ENCODE measurements around the gene PIAS1. TPM values are rescaled to one million over a fixed set of nuclear protein-coding genes. Genes with fewer than 3 reads are reported as not detected.
"Not testable (repeated sequence)": the region's sequence is repeated elsewhere in the genome, so short reads cannot be mapped to it uniquely, and the experiment has no call there.

The PIAS1 gene
- total RNA-seq, 3 donors from 2014 or later = 16.5 to 20.9 (median 16.7) TPM

- ATAC-seq (no peak), DNase-seq (no peak)
- Mint-ChIP-seq H3K9me3 (no peaks in the 10 kb centered on the region), H3K27me3 (ENCODE audit: low read depth) (no peaks in the 10 kb centered on the region), H3K36me3 (ENCODE audit: insufficient read depth) (no peaks in the 10 kb centered on the region), H3K4me1 (ENCODE audit: low read depth) (peaks cover 21% of the 10 kb centered on the region), H3K4me3 (no peak overlapping the region)
Measured at GRCh38 chr15:68207176-68207935, 153.2 kb downstream of the PIAS1 start.

GRCh38 chr15:68208136-68208535 lies 154.0 kb downstream of the PIAS1 start:
- no peak overlapping the region for H3K4me3 Mint-ChIP-seq
- no peak for DNase-seq
- peaks cover 21% of the 10 kb centered on the region for H3K4me1 Mint-ChIP-seq (ENCODE audit: low read depth)
- no peaks in the 10 kb centered on the region for H3K27me3 Mint-ChIP-seq (ENCODE audit: low read depth)
- H3K9me3 Mint-ChIP-seq = no peaks in the 10 kb centered on the region
- no peak for ATAC-seq
- H3K36me3 Mint-ChIP-seq (ENCODE audit: insufficient read depth) = no peaks in the 10 kb centered on the region

GRCh38 chr15:68208636-68209240 lies 154.6 kb downstream of the PIAS1 start:
- DNase-seq = no peak
- peaks cover 1% of the 10 kb centered on the region for H3K36me3 Mint-ChIP-seq (ENCODE audit: insufficient read depth)
- ATAC-seq = no peak
- no peak overlapping the region for H3K4me3 Mint-ChIP-seq
- H3K4me1 Mint-ChIP-seq (ENCODE audit: low read depth) = peaks cover 21% of the 10 kb centered on the region
- no peaks in the 10 kb centered on the region for H3K27me3 Mint-ChIP-seq (ENCODE audit: low read depth)
- no peaks in the 10 kb centered on the region for H3K9me3 Mint-ChIP-seq

GRCh38 chr15:68209272-68209671 lies 155.2 kb downstream of the PIAS1 start:
- Mint-ChIP-seq H3K36me3 (ENCODE audit: insufficient read depth) (peaks cover 2% of the 10 kb centered on the region), H3K4me1 (ENCODE audit: low read depth) (peaks cover 21% of the 10 kb centered on the region), H3K27me3 (ENCODE audit: low read depth) (no peaks in the 10 kb centered on the region), H3K4me3 (no peak overlapping the region), H3K9me3 (no peaks in the 10 kb centered on the region)
- ATAC-seq = peak in 1 of 2 donors; percentile 3
- DNase-seq = no peak

DNA sequence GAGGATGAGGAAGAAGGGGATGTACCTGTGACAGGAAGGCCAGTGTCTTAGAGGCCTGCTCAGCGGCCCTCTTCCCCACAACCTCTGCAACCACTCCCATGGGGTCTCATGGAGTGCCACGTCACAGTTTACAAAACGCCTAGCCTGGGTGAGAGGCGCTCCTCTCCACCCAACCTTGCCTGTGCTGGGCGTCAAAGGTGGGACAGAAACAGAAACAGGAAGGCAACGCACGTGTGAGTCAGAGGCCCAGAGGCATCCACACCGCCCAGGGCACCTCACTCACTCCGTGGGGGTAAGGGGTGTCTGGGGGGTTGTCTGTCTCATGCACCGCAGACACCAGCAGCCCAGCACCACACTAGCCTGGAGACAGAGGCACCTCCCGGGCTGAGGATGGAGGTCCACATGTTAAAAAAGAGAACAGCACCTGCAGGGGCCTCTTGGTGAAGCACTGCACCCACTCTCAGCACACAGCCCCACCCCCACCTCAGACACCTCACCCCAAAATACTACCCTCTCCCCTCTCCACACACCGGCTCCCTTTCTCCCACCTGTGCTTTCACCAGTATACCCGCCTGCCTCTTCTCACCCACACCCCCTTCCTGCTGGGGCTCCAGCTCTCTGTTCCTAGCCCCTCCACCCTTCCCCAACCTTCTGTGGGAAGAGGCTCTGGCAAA lies 155.8 kb downstream of the PIAS1 start:
- DNase-seq = peak; percentile 44
- Mint-ChIP-seq H3K4me1 (ENCODE audit: low read depth) (peaks cover 21% of the 10 kb centered on the region), H3K4me3 (no peak overlapping the region), H3K27me3 (ENCODE audit: low read depth) (no peaks in the 10 kb centered on the region), H3K9me3 (no peaks in the 10 kb centered on the region), H3K36me3 (ENCODE audit: insufficient read depth) (peaks cover 2% of the 10 kb centered on the region)
- ATAC-seq = peak; percentile 89 to 91

DNA sequence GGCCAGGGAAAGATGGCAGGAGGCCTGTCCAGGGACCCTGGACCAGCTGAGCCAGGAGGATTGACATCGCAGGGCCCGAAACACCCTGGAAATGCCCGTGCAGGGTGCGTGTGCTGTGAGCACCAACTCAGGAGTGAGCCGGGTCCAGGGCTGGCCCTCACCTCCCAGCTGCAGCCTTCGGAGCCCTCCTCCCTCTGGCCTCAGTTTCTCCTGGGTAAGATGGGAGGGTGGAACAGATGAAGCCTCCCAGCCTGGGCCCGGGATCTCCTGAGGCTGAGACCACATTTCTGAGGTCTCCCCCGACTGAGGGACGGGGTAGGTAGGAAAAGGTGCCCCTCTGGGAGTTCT lies 156.3 kb downstream of the PIAS1 start:
- Mint-ChIP-seq H3K4me1 (ENCODE audit: low read depth) (peaks cover 21% of the 10 kb centered on the region), H3K9me3 (no peaks in the 10 kb centered on the region), H3K27me3 (ENCODE audit: low read depth) (no peaks in the 10 kb centered on the region), H3K4me3 (no peak overlapping the region), H3K36me3 (ENCODE audit: insufficient read depth) (peaks cover 2% of the 10 kb centered on the region)
- DNase-seq (no peak), ATAC-seq (no peak)

DNA sequence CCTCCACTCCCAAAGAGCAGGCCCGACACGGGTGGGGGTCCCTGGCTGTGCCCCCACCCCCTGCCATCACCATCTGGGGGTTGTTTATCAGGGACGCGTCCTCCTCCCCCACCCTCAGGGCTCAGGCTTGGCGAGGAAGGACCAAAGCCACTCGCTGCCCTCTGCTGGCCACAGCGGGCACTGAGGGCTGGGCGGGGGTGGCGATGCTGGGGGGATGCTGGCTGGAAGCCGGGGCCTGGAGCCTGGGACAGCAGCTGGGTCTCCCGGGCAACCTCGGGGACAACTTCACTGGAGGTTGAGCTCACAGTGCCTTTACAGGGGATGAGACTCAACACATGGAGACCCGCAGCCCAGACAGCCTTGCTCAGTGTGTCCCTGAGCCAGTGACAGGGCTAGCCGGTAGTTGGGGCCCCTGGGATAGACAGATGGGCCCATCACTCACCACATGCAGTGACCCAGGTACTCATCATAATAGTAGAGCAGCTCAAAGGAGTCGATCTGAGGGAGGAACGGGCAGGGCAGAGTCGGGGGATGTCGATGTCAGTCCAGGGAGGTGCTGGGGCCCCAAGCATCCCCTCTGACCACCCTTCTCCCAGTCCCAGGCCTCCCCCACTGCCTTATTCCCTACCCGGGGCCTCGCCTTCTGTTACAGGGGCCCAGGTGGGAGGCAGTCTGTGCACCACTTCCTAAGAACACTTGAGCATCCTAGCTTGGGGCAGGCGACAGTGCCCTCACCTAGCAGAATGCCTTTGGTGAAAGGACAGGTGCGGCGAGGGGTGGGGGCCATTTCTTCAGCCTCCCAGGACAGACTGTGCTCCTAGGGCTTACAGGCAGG lies 156.9 kb downstream of the PIAS1 start:
- Mint-ChIP-seq H3K36me3 (ENCODE audit: insufficient read depth) (peaks cover 2% of the 10 kb centered on the region), H3K4me1 (ENCODE audit: low read depth) (peaks cover 20% of the 10 kb centered on the region), H3K27me3 (ENCODE audit: low read depth) (no peaks in the 10 kb centered on the region), H3K9me3 (no peaks in the 10 kb centered on the region), H3K4me3 (no peak overlapping the region)
- ATAC-seq (peak; percentile 27 to 55), DNase-seq (peak; percentile 50)

- ATAC-seq (no peak), DNase-seq (no peak)
- peaks cover 2% of the 10 kb centered on the region for H3K36me3 Mint-ChIP-seq (ENCODE audit: insufficient read depth)
- no peaks in the 10 kb centered on the region for H3K9me3 Mint-ChIP-seq
- H3K27me3 Mint-ChIP-seq (ENCODE audit: low read depth) = no peaks in the 10 kb centered on the region
- peaks cover 16% of the 10 kb centered on the region for H3K4me1 Mint-ChIP-seq (ENCODE audit: low read depth)
- H3K4me3 Mint-ChIP-seq = no peak overlapping the region
Measured at GRCh38 chr15:68211656-68212320, 157.7 kb downstream of the PIAS1 start.

DNA sequence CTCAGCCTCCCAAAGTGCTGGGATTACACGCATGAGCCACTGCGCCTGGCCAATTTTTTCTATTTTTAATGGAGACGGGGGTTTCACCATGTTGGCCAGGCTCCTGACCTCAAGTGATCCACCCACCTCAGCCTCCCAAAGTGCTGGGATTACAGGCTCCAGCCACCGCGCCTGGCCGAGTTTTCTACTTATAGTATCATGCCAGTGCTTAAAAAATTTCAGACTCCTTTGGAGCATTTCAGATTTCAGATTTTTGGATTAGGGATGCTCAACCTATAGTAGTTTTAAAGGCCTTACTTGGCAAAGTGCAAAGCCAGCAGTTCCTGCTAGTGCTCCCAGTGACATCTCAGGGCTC lies 159.4 kb downstream of the PIAS1 start:
- H3K9me3 Mint-ChIP-seq; H3K27me3 Mint-ChIP-seq (ENCODE audit: low read depth); ATAC-seq; H3K4me3 Mint-ChIP-seq; H3K36me3 Mint-ChIP-seq (ENCODE audit: insufficient read depth); DNase-seq: not testable (repeated sequence)
- H3K4me1 Mint-ChIP-seq (ENCODE audit: low read depth) = peaks cover 13% of the 10 kb centered on the region

- H3K36me3 Mint-ChIP-seq (ENCODE audit: insufficient read depth) = peaks cover 10% of the 10 kb centered on the region
- H3K4me1 Mint-ChIP-seq (ENCODE audit: low read depth) = peaks cover 9% of the 10 kb centered on the region
- H3K27me3 Mint-ChIP-seq (ENCODE audit: low read depth) = no peaks in the 10 kb centered on the region
- DNase-seq (no peak), ATAC-seq (no peak)
- no peak overlapping the region for H3K4me3 Mint-ChIP-seq
- H3K9me3 Mint-ChIP-seq = no peaks in the 10 kb centered on the region
Measured at GRCh38 chr15:68213991-68214837, 160.1 kb downstream of the PIAS1 start.

- Mint-ChIP-seq H3K27me3 (ENCODE audit: low read depth) (no peaks in the 10 kb centered on the region), H3K9me3 (no peaks in the 10 kb centered on the region), H3K4me1 (ENCODE audit: low read depth) (peaks cover 4% of the 10 kb centered on the region), H3K4me3 (no peak overlapping the region), H3K36me3 (ENCODE audit: insufficient read depth) (peaks cover 10% of the 10 kb centered on the region)
- DNase-seq = no peak
- no peak for ATAC-seq
Measured at GRCh38 chr15:68214838-68215254, 160.7 kb downstream of the PIAS1 start.

- DNase-seq (no peak), ATAC-seq (no peak)
- H3K9me3 Mint-ChIP-seq = no peaks in the 10 kb centered on the region
- peaks cover 10% of the 10 kb centered on the region for H3K36me3 Mint-ChIP-seq (ENCODE audit: insufficient read depth)
- no peaks in the 10 kb centered on the region for H3K27me3 Mint-ChIP-seq (ENCODE audit: low read depth)
- H3K4me1 Mint-ChIP-seq (ENCODE audit: low read depth) = no peaks in the 10 kb centered on the region
- no peak overlapping the region for H3K4me3 Mint-ChIP-seq
Measured at GRCh38 chr15:68217341-68217740, 163.2 kb downstream of the PIAS1 start.

GRCh38 chr15:68218331-68218730 lies 164.2 kb downstream of the PIAS1 start:
- Mint-ChIP-seq H3K4me3 (no peak overlapping the region), H3K9me3 (no peaks in the 10 kb centered on the region), H3K36me3 (ENCODE audit: insufficient read depth) (peaks cover 10% of the 10 kb centered on the region), H3K27me3 (ENCODE audit: low read depth) (no peaks in the 10 kb centered on the region), H3K4me1 (ENCODE audit: low read depth) (no peaks in the 10 kb centered on the region)
- ATAC-seq (no peak), DNase-seq (no peak)

All from activated T-cell treated with anti-CD3 and anti-CD28 coated beads, Interleukin-2, amount 50 U/mL, for 4 hours (primary cell).